ENCODE data around the gene KIAA0753.

DNA sequence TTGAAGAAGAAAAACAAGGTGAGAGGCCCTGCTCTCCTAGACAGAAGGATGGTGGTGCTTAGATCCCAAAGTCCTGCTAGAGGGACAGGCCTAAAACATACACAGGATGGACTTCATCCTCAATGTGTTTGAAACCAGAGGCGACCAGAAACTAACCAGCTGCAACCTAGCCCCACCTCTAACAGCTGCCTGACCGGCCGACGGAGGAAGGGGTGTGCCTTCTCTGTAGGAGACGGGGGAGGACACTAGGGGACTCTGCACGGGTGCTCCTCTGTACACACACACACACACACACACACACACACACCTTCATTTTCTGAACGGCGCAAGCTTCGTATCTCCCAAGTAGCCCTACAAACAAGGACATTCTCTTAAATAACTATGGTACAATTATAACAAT is 59.9 kb downstream of the KIAA0753 start:
- TF ChIP-seq TCFL5 (CRISPR knock-in tag; conservative IDR thresholded peaks at IDR 0.05) (no peak), JUN (IDR thresholded peaks at IDR 0.05; ENCODE audit: borderline replicate concordance, low read depth, low read length) (no peak), JUN (CRISPR knock-in tag; IDR thresholded peaks at IDR 0.05; ENCODE audit: borderline replicate concordance) (no peak), POLR2H (tag; IDR thresholded peaks at IDR 0.05; ENCODE audit: low read depth) (no peak)
- TF ChIP-seq, protein P1, sequence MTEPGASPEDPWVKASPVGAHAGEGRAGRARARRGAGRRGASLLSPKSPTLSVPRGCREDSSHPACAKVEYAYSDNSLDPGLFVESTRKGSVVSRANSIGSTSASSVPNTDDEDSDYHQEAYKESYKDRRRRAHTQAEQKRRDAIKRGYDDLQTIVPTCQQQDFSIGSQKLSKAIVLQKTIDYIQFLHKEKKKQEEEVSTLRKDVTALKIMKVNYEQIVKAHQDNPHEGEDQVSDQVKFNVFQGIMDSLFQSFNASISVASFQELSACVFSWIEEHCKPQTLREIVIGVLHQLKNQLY (CRISPR knock-in tag; conservative IDR thresholded peaks at IDR 0.05): no peak
- TF ChIP-seq, protein P2, sequence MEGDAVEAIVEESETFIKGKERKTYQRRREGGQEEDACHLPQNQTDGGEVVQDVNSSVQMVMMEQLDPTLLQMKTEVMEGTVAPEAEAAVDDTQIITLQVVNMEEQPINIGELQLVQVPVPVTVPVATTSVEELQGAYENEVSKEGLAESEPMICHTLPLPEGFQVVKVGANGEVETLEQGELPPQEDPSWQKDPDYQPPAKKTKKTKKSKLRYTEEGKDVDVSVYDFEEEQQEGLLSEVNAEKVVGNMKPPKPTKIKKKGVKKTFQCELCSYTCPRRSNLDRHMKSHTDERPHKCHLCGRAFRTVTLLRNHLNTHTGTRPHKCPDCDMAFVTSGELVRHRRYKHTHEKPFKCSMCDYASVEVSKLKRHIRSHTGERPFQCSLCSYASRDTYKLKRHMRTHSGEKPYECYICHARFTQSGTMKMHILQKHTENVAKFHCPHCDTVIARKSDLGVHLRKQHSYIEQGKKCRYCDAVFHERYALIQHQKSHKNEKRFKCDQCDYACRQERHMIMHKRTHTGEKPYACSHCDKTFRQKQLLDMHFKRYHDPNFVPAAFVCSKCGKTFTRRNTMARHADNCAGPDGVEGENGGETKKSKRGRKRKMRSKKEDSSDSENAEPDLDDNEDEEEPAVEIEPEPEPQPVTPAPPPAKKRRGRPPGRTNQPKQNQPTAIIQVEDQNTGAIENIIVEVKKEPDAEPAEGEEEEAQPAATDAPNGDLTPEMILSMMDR (IDR thresholded peaks at IDR 0.05 in 2 of 3, conservative IDR thresholded peaks at IDR 0.05 in 1 of 3; ENCODE audit: insufficient read depth in 2 of 3, low read depth in 1 of 3, low read length in 3 of 3): no peak

Measured in K562 (cell line).